ENCODE data around the gene RBPMS2. TPM values are rescaled to one million over a fixed set of nuclear protein-coding genes. Genes with fewer than 3 reads are reported as not detected.
"Not testable (repeated sequence)": the region's sequence is repeated elsewhere in the genome, so short reads cannot be mapped to it uniquely, and the experiment has no call there.

The RBPMS2 gene
- polyA plus RNA-seq, 1 experiment = 0.88 TPM

DNA sequence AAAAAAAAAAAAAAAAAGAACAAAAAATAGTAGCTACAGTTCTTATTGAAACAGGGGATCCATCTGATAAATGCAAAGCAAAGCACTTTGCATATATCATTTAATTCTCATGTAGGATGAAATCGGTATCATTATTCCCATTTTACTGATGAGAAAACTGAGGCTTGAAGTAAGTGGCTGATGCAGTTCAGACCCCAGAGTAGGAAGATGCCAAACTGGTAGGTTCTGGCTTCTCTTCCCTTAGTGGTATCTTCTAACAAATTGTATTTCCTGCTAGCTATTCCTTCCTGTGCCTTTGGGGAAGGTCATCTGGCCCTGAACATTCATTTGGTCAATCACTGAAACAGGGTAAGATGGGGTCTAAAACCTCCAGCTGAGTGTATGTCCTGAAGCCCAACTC is 28.1 kb upstream of the RBPMS2 start:
- Histone ChIP-seq H3K9me3 (ENCODE audit: control insufficient read depth, insufficient read depth, low read length) (no peaks in the 10 kb centered on the region; the same call in 1 of the 2 replicates), H3K4me3 (ENCODE audit: low read depth, low read length) (no peak overlapping the region), H3K27ac (ENCODE audit: low read depth, low read length) (no peak overlapping the region), H3K27me3 (ENCODE audit: control insufficient read depth, insufficient read depth, low read length) (peaks cover 3% of the 10 kb centered on the region)
- CTCF ChIA-PET = interaction anchor here (0.6 to 3.0 kb wide), 5 partner anchors 8 to 79 kb away, joined by 3 to 11 read pairs (median 5); no protein-coding TSS in a partner anchor
- no peak for DNase-seq (ENCODE audit: low read depth, low spot score)
- TF ChIP-seq, protein P1, sequence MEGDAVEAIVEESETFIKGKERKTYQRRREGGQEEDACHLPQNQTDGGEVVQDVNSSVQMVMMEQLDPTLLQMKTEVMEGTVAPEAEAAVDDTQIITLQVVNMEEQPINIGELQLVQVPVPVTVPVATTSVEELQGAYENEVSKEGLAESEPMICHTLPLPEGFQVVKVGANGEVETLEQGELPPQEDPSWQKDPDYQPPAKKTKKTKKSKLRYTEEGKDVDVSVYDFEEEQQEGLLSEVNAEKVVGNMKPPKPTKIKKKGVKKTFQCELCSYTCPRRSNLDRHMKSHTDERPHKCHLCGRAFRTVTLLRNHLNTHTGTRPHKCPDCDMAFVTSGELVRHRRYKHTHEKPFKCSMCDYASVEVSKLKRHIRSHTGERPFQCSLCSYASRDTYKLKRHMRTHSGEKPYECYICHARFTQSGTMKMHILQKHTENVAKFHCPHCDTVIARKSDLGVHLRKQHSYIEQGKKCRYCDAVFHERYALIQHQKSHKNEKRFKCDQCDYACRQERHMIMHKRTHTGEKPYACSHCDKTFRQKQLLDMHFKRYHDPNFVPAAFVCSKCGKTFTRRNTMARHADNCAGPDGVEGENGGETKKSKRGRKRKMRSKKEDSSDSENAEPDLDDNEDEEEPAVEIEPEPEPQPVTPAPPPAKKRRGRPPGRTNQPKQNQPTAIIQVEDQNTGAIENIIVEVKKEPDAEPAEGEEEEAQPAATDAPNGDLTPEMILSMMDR (IDR thresholded peaks at IDR 0.05; ENCODE audit: low read depth, low read length) = no peak
- POLR2A ChIA-PET = no interaction called here

DNA sequence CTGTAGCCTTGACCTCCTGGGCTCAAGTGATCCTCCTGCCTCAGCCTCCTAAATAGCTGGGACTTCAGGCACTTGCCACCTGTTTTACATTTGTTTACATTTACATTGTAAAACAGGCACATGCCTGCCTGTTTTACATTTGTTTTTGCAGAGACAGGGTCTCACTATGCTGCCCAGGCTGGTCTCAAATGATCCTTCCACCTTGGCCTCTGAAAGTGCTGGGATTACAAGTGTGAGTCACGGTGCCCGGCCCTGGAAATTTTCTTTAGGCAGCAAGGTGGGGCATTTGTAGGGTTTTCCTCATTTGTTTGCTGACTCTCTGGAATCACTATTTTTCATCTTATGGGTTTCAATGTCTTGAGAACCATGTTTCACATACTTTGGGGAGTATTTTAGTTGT is 25.1 kb upstream of the RBPMS2 start:
- Histone ChIP-seq H3K27me3 (ENCODE audit: control insufficient read depth, insufficient read depth, low read length) (no peaks in the 10 kb centered on the region), H3K27ac (ENCODE audit: low read depth, low read length) (no peak overlapping the region), H3K9me3 (ENCODE audit: control insufficient read depth, insufficient read depth, low read length) (no peaks in the 10 kb centered on the region; the same call in 1 of the 2 replicates), H3K4me3 (ENCODE audit: low read depth, low read length) (no peak overlapping the region)
- TF ChIP-seq, protein P1 (IDR thresholded peaks at IDR 0.05; ENCODE audit: low read depth, low read length) = no peak
- DNase-seq (ENCODE audit: low read depth, low spot score) = no peak
- POLR2A ChIA-PET = interaction anchor here (0.6 kb wide), 1 partner anchor 122 kb away, joined by 3 read pairs; no protein-coding TSS in a partner anchor
- CTCF ChIA-PET = interaction anchor here (0.5 to 3.0 kb wide), 6 partner anchors 9 to 77 kb away, joined by 3 to 11 read pairs (median 4); no protein-coding TSS in a partner anchor

DNA sequence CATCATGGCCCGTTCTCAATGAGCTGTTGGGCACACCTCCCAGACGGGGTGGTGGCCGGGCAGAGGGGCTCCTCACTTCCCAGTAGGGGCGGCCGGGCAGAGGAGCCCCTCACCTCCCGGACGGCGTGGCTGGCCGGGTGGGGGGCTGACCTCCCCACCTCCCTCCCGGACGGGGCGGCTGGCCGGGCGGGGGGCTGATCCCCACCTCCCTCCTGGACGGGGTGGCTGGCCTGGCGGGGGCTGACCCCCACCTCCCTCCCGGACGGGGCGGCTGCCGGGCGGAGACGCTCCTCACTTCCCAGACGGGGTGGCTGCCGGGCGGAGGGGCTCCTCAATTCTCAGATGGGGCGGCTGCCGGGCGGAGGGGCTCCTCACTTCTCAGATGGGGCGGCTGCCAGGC is 23.5 kb upstream of the RBPMS2 start:
- H3K4me3 ChIP-seq (ENCODE audit: low read depth, low read length); H3K27ac ChIP-seq (ENCODE audit: low read depth, low read length); H3K27me3 ChIP-seq (ENCODE audit: control insufficient read depth, insufficient read depth, low read length); POLR2A ChIA-PET; DNase-seq (ENCODE audit: low read depth, low spot score); CTCF ChIA-PET; H3K9me3 ChIP-seq (ENCODE audit: control insufficient read depth, insufficient read depth, low read length): not testable (repeated sequence)

DNA sequence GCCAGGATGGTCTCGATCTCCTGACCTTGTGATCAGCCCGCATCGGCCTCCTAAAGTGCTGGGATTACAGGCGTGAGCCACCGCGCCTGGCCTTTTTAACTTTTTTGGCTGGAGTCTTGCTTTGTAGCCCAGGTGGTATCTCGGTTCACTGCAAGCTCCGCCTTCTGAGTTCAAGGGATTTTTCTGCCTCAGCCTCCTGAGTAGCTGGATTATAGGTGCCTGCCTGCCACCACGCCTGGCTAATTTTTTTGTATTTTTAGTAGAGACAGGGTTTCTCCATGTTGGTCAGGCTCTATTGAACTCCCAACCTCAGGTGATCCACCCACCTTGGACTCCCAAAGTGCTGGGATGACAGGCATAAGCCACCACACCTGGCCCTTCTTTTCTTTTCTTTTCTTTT is 20.5 kb upstream of the RBPMS2 start:
- H3K4me3 ChIP-seq (ENCODE audit: low read depth, low read length); POLR2A ChIA-PET; H3K9me3 ChIP-seq (ENCODE audit: control insufficient read depth, insufficient read depth, low read length); H3K27me3 ChIP-seq (ENCODE audit: control insufficient read depth, insufficient read depth, low read length); H3K27ac ChIP-seq (ENCODE audit: low read depth, low read length); DNase-seq (ENCODE audit: low read depth, low spot score): not testable (repeated sequence)
- CTCF ChIA-PET = interaction anchor here (0.7 kb wide), 1 partner anchor 213 kb away, joined by 3 read pairs; no protein-coding TSS in a partner anchor

DNA sequence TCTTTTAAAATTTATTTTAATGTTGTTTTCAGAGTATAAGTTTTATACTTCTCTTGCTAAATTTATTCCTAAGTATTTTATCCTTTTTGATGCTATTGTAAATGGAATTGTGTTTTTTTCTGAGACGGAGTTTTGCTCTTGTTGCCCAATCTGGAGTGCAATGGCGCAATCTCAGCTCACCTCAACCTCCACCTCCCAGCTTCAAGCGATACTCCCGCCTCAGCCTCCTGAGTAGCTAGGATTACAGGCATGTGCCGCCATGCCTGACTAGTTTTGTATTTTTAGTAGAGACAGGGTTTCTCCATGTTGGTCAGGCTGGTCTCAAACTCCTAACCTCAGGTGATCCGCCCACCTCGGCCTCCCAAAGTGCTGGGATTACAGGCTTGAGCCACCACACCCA is 19.9 kb upstream of the RBPMS2 start:
- CTCF ChIA-PET = not testable (repeated sequence)

DNA sequence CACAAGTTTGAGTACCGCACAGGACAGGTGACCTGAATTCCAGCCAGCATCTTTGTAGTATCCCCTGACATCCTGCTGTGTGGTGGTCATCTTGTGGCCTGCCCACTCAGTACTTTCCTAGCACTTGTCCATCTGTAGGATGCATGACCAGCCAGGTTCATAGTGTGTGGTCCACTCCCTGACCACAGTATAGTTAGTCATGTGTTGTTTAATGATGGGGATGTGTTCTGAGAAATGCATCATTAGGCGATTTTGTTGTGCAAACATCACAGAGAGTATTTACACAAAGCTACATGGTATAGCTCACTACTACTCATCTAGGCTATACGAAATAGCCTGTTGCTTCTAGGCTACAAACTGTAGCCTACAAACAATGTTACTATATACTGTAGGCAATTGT is 16.9 kb upstream of the RBPMS2 start:
- ChIA-PET POLR2A (interaction anchor here (0.6 kb wide), 1 partner anchor 34 kb away, joined by 11 read pairs; no protein-coding TSS in a partner anchor), CTCF (interaction anchor here (0.7 to 1.4 kb wide), 2 partner anchors 18 to 64 kb away, joined by 3 to 7 read pairs; no protein-coding TSS in a partner anchor)
- H3K27me3 ChIP-seq (ENCODE audit: control insufficient read depth, insufficient read depth, low read length) = no peaks in the 10 kb centered on the region
- TF ChIP-seq, protein P1 (IDR thresholded peaks at IDR 0.05; ENCODE audit: low read depth, low read length) = no peak
- no peaks in the 10 kb centered on the region for H3K9me3 ChIP-seq (ENCODE audit: control insufficient read depth, insufficient read depth, low read length)
- H3K27ac ChIP-seq (ENCODE audit: low read depth, low read length) = no peak overlapping the region
- no peak for DNase-seq (ENCODE audit: low read depth, low spot score)
- H3K4me3 ChIP-seq (ENCODE audit: low read depth, low read length) = no peak overlapping the region

More for the DNA sequence above, 19.9 kb upstream of the RBPMS2 start:
- H3K4me3 ChIP-seq (ENCODE audit: low read depth, low read length); POLR2A ChIA-PET; H3K27me3 ChIP-seq (ENCODE audit: control insufficient read depth, insufficient read depth, low read length); DNase-seq (ENCODE audit: low read depth, low spot score); H3K27ac ChIP-seq (ENCODE audit: low read depth, low read length); H3K9me3 ChIP-seq (ENCODE audit: control insufficient read depth, insufficient read depth, low read length): not testable (repeated sequence)

Data from AG04450 (cell line).